K562 (cell line): ENCODE data around the gene CSPG5. TPM values are rescaled to one million over a fixed set of nuclear protein-coding genes. Genes with fewer than 3 reads are reported as not detected.

Source experiments
- HMG20A ChIP-seq: fragments of 450-650 bp; formaldehyde crosslinking; conservative IDR thresholded peaks from 2 replicates; pipeline ENCODE4 v1.4.0; 2020; ENCODE audit warnings: mild to moderate bottlenecking, mixed read lengths
- NR2C1 ChIP-seq, 2 experiments: fragments of 450-650 bp; IDR thresholded peaks; 2 replicates each; pipeline ENCODE4 v1.6.1; 2017; ENCODE audit warnings: mild to moderate bottlenecking in 2 of 2, antibody characterized with exemption in 1 of 2, inconsistent platforms in 1 of 2, missing compliant biosample characterization in 1 of 2, missing genetic modification characterization in 1 of 2
- SAP30 ChIP-seq: fragments of 200-600 bp; sonication (generic); IDR thresholded peaks from 2 replicates; pipeline ENCODE4 v1.6.1; 2012; ENCODE audit warnings: borderline replicate concordance, low read depth, mild to moderate bottlenecking, moderate library complexity, low read length, control low read depth, inconsistent platforms; ENCODE audit not compliant: insufficient read depth, poor library complexity, severe bottlenecking
- SMAD1 ChIP-seq: fragments of 150-350 bp; IDR thresholded peaks from 2 replicates; pipeline ENCODE4 v1.6.1; 2014; ENCODE audit warnings: low read length, low read depth; ENCODE audit not compliant: partially characterized antibody
- SMARCE1 ChIP-seq: fragments of 450-650 bp; IDR thresholded peaks from 2 replicates; pipeline ENCODE4 v1.7.1; 2016; ENCODE audit warnings: mild to moderate bottlenecking
- SP1 ChIP-seq: sonication (generic); formaldehyde crosslinking; IDR thresholded peaks from 2 replicates; pipeline ENCODE4 v1.8.1; 2022; ENCODE audit warnings: mild to moderate bottlenecking, missing genetic modification reagents
- TBL1XR1 ChIP-seq, 2 experiments: IDR thresholded peaks; 2 replicates each; pipeline ENCODE4 v1.6.1; 2012; ENCODE audit warnings: improper control_type of control experiment in 2 of 2, low read length in 2 of 2, mild to moderate bottlenecking in 1 of 2
- ZBTB1 ChIP-seq: sonication (generic); formaldehyde crosslinking; IDR thresholded peaks from 2 replicates; pipeline ENCODE4 v1.8.1; 2023; ENCODE audit warnings: missing genetic modification reagents, low read depth, mild to moderate bottlenecking, borderline replicate concordance
- ZC3H4 ChIP-seq: sonication (generic); formaldehyde crosslinking; IDR thresholded peaks from 2 replicates; pipeline ENCODE4 v1.9.0; 2021; ENCODE audit warnings: missing genetic modification reagents, borderline replicate concordance
- ZNF431 ChIP-seq: sonication (generic); formaldehyde crosslinking; IDR thresholded peaks from 2 replicates; pipeline ENCODE4 v1.8.0; 2022; ENCODE audit warnings: mild to moderate bottlenecking, missing genetic modification reagents
- polyA plus RNA-seq, 8 experiments: library from polyadenylated mRNA; depleted of rRNA in 4 of 8; stranded (reverse) in 5 of 8; unstranded in 3 of 8; fragments of >200 nt; fragmentation: Nextera tagmentation in 2 of 8; fragmentation: Illumina TruSeq in 1 of 8; extraction: Ambion mirVana in 2 of 8; extraction: Trizol in 1 of 8; gene quantifications; 2 replicates each; pipeline versions ENCODE4 v1.2.1 to v1.2.3, GENCODE V29; 2011 to 2014; ENCODE audit warnings: inconsistent platforms in 1 of 8, missing spikeins in 1 of 8
- total RNA-seq, 7 experiments: library from RNA; depleted of rRNA in 6 of 7; stranded (reverse); fragments of >200 nt in 6 of 7; fragmentation: Illumina TruSeq in 2 of 7; extraction: Trizol in 2 of 7; gene quantifications; 2 replicates each; pipeline versions ENCODE4 v1.2.1 to v1.2.3, GENCODE V29; 2011 to 2021; ENCODE audit warnings: low replicate concordance in 1 of 7
- TF ChIP-seq, protein P1 (sequence below): fragments of 450-650 bp; IDR thresholded peaks from 2 replicates; pipeline ENCODE4 v1.6.1; 2016; ENCODE audit warnings: low read depth
- TF ChIP-seq, protein P2 (sequence below): fragments of 250-450 bp; sonication (Bioruptor Pico); IDR thresholded peaks from 2 replicates; pipeline ENCODE4 v1.4.0; 2020
- TF ChIP-seq, protein P3 (sequence below), 2 experiments: fragments of 150-350 bp in 1 of 2; IDR thresholded peaks; 2 replicates each; pipeline ENCODE4 v1.6.1; 2012 to 2016; ENCODE audit warnings: low read depth in 2 of 2, low read length in 2 of 2, mild to moderate bottlenecking in 1 of 2, moderate library complexity in 1 of 2

The CSPG5 gene
- total and polyA plus RNA-seq, 9 of the 15 experiments (the other 6 are each of a cell fraction or from before 2014, with no cell fraction given) = 0.06 to 3.3 (median 2.4) TPM

DNA sequence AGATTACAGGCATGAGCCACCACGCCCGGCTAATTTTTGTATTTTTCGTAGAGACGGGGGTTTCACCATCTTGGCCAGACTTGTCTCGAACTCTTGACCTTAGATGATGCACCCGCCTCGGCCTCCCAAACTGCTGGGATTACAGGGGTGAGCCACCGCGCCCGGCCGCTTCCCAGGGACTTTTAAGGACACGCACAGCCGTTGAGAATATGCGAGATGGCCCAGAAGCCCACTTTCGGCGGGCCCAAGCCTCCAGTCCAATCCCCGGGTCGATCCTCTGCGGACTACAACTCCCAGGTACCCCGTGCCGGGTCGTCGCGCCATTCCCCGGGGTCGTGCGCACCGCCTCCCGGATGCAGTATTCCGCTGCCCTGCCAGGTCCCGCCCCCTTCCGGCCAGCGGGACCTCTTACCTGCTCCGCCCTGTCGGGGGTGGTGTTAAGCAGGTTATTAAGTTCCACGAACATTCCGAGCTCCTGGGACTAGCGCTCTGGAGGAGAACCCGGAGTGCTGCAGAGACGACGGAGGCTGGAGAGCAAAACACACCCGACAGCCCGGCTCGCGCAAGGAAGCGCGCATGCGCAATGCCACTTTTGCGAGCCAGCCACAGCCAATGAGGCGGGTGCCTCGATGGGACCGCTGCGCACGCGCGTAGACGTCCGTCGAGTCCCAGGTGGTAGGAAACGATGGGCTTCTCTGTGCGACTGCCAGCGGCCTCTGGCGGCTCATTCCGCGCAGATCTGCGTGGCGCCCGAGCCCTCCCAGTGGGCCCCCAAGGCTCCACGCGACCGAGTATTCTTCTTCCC lies 65.3 kb downstream of the CSPG5 start, which contains the start of gene ELP6 (continued):
- TF ChIP-seq SMAD1 = peak; percentile 6
- peak; percentile 97 for TF ChIP-seq SP1 (CRISPR knock-in tag)
- TF ChIP-seq, protein P1, sequence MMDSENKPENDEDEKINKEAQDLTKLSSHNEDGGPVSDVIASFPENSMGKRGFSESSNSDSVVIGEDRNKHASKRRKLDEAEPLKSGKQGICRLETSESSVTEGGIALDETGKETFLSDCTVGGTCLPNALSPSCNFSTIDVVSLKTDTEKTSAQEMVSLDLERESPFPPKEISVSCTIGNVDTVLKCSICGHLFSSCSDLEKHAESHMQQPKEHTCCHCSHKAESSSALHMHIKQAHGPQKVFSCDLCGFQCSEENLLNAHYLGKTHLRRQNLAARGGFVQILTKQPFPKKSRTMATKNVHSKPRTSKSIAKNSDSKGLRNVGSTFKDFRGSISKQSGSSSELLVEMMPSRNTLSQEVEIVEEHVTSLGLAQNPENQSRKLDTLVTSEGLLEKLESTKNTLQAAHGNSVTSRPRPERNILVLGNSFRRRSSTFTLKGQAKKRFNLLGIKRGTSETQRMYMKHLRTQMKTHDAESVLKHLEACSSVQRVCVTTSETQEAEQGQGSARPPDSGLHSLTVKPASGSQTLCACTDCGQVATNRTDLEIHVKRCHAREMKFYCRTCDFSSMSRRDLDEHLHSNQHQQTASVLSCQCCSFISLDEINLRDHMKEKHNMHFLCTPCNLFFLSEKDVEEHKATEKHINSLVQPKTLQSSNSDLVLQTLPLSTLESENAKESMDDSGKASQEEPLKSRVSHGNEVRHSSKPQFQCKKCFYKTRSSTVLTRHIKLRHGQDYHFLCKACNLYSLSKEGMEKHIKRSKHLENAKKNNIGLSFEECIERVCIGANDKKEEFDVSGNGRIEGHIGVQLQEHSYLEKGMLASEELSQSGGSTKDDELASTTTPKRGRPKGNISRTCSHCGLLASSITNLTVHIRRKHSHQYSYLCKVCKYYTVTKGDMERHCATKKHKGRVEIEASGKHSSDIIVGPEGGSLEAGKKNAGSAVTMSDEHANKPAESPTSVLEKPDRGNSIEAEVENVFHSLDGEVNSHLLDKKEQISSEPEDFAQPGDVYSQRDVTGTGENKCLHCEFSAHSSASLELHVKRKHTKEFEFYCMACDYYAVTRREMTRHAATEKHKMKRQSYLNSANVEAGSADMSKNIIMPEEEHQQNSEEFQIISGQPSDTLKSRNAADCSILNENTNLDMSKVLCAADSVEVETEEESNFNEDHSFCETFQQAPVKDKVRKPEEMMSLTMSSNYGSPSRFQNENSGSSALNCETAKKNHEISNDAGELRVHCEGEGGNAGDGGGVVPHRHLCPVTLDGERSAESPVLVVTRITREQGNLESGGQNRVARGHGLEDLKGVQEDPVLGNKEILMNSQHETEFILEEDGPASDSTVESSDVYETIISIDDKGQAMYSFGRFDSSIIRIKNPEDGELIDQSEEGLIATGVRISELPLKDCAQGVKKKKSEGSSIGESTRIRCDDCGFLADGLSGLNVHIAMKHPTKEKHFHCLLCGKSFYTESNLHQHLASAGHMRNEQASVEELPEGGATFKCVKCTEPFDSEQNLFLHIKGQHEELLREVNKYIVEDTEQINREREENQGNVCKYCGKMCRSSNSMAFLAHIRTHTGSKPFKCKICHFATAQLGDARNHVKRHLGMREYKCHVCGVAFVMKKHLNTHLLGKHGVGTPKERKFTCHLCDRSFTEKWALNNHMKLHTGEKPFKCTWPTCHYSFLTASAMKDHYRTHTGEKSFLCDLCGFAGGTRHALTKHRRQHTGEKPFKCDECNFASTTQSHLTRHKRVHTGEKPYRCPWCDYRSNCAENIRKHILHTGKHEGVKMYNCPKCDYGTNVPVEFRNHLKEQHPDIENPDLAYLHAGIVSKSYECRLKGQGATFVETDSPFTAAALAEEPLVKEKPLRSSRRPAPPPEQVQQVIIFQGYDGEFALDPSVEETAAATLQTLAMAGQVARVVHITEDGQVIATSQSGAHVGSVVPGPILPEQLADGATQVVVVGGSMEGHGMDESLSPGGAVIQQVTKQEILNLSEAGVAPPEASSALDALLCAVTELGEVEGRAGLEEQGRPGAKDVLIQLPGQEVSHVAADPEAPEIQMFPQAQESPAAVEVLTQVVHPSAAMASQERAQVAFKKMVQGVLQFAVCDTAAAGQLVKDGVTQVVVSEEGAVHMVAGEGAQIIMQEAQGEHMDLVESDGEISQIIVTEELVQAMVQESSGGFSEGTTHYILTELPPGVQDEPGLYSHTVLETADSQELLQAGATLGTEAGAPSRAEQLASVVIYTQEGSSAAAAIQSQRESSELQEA = no peak
- TF ChIP-seq HMG20A (CRISPR knock-in tag) = no peak
- peak; percentile 74 for TF ChIP-seq ZNF431 (CRISPR knock-in tag)
- peak; percentile 27 for TF ChIP-seq SAP30
- TF ChIP-seq, protein P2, sequence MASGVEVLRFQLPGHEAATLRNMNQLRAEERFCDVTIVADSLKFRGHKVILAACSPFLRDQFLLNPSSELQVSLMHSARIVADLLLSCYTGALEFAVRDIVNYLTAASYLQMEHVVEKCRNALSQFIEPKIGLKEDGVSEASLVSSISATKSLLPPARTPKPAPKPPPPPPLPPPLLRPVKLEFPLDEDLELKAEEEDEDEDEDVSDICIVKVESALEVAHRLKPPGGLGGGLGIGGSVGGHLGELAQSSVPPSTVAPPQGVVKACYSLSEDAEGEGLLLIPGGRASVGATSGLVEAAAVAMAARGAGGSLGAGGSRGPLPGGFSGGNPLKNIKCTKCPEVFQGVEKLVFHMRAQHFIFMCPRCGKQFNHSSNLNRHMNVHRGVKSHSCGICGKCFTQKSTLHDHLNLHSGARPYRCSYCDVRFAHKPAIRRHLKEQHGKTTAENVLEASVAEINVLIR (CRISPR knock-in tag) = peak; percentile 55; the same call in 1 of the 2 replicates
- no peak for TF ChIP-seq SMARCE1
- peak in 1 of 2 experiments; percentile 39; a peak in 2 of 4 replicates for TF ChIP-seq TBL1XR1 (IDR thresholded peaks at IDR 0.05; ENCODE audit: low read length in 2 of 2)
- TF ChIP-seq NR2C1 (IDR thresholded peaks at IDR 0.05) = peak; percentile 98
- TF ChIP-seq NR2C1 (tag; IDR thresholded peaks at IDR 0.05) = peak; percentile 99
- no peak for TF ChIP-seq ZBTB1 (CRISPR knock-in tag)
- TF ChIP-seq, protein P3, sequence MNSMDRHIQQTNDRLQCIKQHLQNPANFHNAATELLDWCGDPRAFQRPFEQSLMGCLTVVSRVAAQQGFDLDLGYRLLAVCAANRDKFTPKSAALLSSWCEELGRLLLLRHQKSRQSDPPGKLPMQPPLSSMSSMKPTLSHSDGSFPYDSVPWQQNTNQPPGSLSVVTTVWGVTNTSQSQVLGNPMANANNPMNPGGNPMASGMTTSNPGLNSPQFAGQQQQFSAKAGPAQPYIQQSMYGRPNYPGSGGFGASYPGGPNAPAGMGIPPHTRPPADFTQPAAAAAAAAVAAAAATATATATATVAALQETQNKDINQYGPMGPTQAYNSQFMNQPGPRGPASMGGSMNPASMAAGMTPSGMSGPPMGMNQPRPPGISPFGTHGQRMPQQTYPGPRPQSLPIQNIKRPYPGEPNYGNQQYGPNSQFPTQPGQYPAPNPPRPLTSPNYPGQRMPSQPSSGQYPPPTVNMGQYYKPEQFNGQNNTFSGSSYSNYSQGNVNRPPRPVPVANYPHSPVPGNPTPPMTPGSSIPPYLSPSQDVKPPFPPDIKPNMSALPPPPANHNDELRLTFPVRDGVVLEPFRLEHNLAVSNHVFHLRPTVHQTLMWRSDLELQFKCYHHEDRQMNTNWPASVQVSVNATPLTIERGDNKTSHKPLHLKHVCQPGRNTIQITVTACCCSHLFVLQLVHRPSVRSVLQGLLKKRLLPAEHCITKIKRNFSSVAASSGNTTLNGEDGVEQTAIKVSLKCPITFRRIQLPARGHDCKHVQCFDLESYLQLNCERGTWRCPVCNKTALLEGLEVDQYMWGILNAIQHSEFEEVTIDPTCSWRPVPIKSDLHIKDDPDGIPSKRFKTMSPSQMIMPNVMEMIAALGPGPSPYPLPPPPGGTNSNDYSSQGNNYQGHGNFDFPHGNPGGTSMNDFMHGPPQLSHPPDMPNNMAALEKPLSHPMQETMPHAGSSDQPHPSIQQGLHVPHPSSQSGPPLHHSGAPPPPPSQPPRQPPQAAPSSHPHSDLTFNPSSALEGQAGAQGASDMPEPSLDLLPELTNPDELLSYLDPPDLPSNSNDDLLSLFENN (IDR thresholded peaks at IDR 0.05; ENCODE audit: low read depth in 2 of 2, low read length in 2 of 2) = peak in 1 of 2 experiments; percentile 18; a peak in 1 of 4 replicates
- no peak for TF ChIP-seq ZC3H4 (CRISPR knock-in tag)
